Measurements from ENCODE around the gene THSD7B. TPM values are rescaled to one million over a fixed set of nuclear protein-coding genes. Genes with fewer than 3 reads are reported as not detected.

THSD7B gene
- total and polyA plus RNA-seq, 2 donors: 0.50 to 4.2 TPM

- Histone ChIP-seq H3K27me3 (ENCODE audit: control insufficient read depth in 2 of 2, insufficient read depth in 1 of 2, low read length in 1 of 2) (no peaks in the 10 kb centered on the region), H3K4me3 (ENCODE audit: low read length in 2 of 2) (no peak overlapping the region), H3K27ac (ENCODE audit: low read depth in 1 of 2, low read length in 1 of 2) (no peak overlapping the region), H3K4me1 (ENCODE audit: control insufficient read depth in 2 of 2, insufficient read depth in 2 of 2, low read length in 2 of 2) (no peaks in the 10 kb centered on the region), H3K9me3 (ENCODE audit: control insufficient read depth in 2 of 2, insufficient read depth in 1 of 2, low read length in 1 of 2) (no peaks in the 10 kb centered on the region), H3K36me3 (ENCODE audit: control insufficient read depth in 2 of 2, insufficient read depth in 2 of 2, low read length in 1 of 2) (no peaks in the 10 kb centered on the region)
- DNase-seq (ENCODE audit: low read depth in 6 of 9, low spot score in 9 of 9): no peak
- WGBS: 79% methylated on average over 1 of the region's 1 CpG
These were observed 746.2 kb downstream of the THSD7B start for GRCh38 chr2:137511526-137511925.

- no peak overlapping the region for H3K27ac ChIP-seq (ENCODE audit: low read depth in 1 of 2, low read length in 1 of 2)
- no peak for DNase-seq (ENCODE audit: low read depth in 6 of 9, low spot score in 9 of 9)
- H3K4me1 ChIP-seq (ENCODE audit: control insufficient read depth in 2 of 2, insufficient read depth in 2 of 2, low read length in 2 of 2): no peaks in the 10 kb centered on the region
- 86% methylated on average over 2 of the region's 2 CpGs for WGBS
- H3K27me3 ChIP-seq (ENCODE audit: control insufficient read depth in 2 of 2, insufficient read depth in 1 of 2, low read length in 1 of 2): no peaks in the 10 kb centered on the region
- H3K36me3 ChIP-seq (ENCODE audit: control insufficient read depth in 2 of 2, insufficient read depth in 2 of 2, low read length in 1 of 2): no peaks in the 10 kb centered on the region
- H3K9me3 ChIP-seq (ENCODE audit: control insufficient read depth in 2 of 2, insufficient read depth in 1 of 2, low read length in 1 of 2): no peaks in the 10 kb centered on the region
- H3K4me3 ChIP-seq (ENCODE audit: low read length in 2 of 2): no peak overlapping the region
These were observed 756.6 kb downstream of the THSD7B start for GRCh38 chr2:137521653-137522619.

GRCh38 chr2:137522620-137523011 lies 757.3 kb downstream of the THSD7B start:
- Histone ChIP-seq H3K36me3 (ENCODE audit: control insufficient read depth in 2 of 2, insufficient read depth in 2 of 2, low read length in 1 of 2) (no peaks in the 10 kb centered on the region), H3K27me3 (ENCODE audit: control insufficient read depth in 2 of 2, insufficient read depth in 1 of 2, low read length in 1 of 2) (no peaks in the 10 kb centered on the region), H3K4me1 (ENCODE audit: control insufficient read depth in 2 of 2, insufficient read depth in 2 of 2, low read length in 2 of 2) (no peaks in the 10 kb centered on the region), H3K4me3 (ENCODE audit: low read length in 2 of 2) (no peak overlapping the region), H3K9me3 (ENCODE audit: control insufficient read depth in 2 of 2, insufficient read depth in 1 of 2, low read length in 1 of 2) (no peaks in the 10 kb centered on the region), H3K27ac (ENCODE audit: low read depth in 1 of 2, low read length in 1 of 2) (no peak overlapping the region)
- WGBS: 88% methylated on average over 1 of the region's 1 CpG
- DNase-seq (ENCODE audit: low read depth in 6 of 9, low spot score in 9 of 9): no peak

- Histone ChIP-seq H3K27me3 (ENCODE audit: control insufficient read depth in 2 of 2, insufficient read depth in 1 of 2, low read length in 1 of 2) (no peaks in the 10 kb centered on the region), H3K9me3 (ENCODE audit: control insufficient read depth in 2 of 2, insufficient read depth in 1 of 2, low read length in 1 of 2) (no peaks in the 10 kb centered on the region), H3K4me1 (ENCODE audit: control insufficient read depth in 2 of 2, insufficient read depth in 2 of 2, low read length in 2 of 2) (no peaks in the 10 kb centered on the region), H3K36me3 (ENCODE audit: control insufficient read depth in 2 of 2, insufficient read depth in 2 of 2, low read length in 1 of 2) (no peaks in the 10 kb centered on the region), H3K27ac (ENCODE audit: low read depth in 1 of 2, low read length in 1 of 2) (no peak overlapping the region), H3K4me3 (ENCODE audit: low read length in 2 of 2) (no peak overlapping the region)
- 83% methylated on average over 3 of the region's 3 CpGs for WGBS
- DNase-seq (ENCODE audit: low read depth in 6 of 9, low spot score in 9 of 9): no peak
These were observed 758.6 kb downstream of the THSD7B start for GRCh38 chr2:137523931-137524330.

GRCh38 chr2:137525132-137525531 lies 759.8 kb downstream of the THSD7B start:
- no peaks in the 10 kb centered on the region for H3K27me3 ChIP-seq (ENCODE audit: control insufficient read depth in 2 of 2, insufficient read depth in 1 of 2, low read length in 1 of 2)
- WGBS: 53% methylated on average over 1 of the region's 1 CpG
- H3K4me1 ChIP-seq (ENCODE audit: control insufficient read depth in 2 of 2, insufficient read depth in 2 of 2, low read length in 2 of 2): no peaks in the 10 kb centered on the region
- no peaks in the 10 kb centered on the region for H3K9me3 ChIP-seq (ENCODE audit: control insufficient read depth in 2 of 2, insufficient read depth in 1 of 2, low read length in 1 of 2)
- no peak for DNase-seq (ENCODE audit: low read depth in 6 of 9, low spot score in 9 of 9)
- H3K36me3 ChIP-seq (ENCODE audit: control insufficient read depth in 2 of 2, insufficient read depth in 2 of 2, low read length in 1 of 2): no peaks in the 10 kb centered on the region
- no peak overlapping the region for H3K27ac ChIP-seq (ENCODE audit: low read depth in 1 of 2, low read length in 1 of 2)
- H3K4me3 ChIP-seq (ENCODE audit: low read length in 2 of 2): no peak overlapping the region

GRCh38 chr2:137525641-137526190 lies 760.4 kb downstream of the THSD7B start:
- H3K4me3 ChIP-seq (ENCODE audit: low read length in 2 of 2): no peak overlapping the region
- WGBS: 88% methylated on average over 2 of the region's 2 CpGs
- no peak for DNase-seq (ENCODE audit: low read depth in 6 of 9, low spot score in 9 of 9)
- no peak overlapping the region for H3K27ac ChIP-seq (ENCODE audit: low read depth in 1 of 2, low read length in 1 of 2)
- no peaks in the 10 kb centered on the region for H3K4me1 ChIP-seq (ENCODE audit: control insufficient read depth in 2 of 2, insufficient read depth in 2 of 2, low read length in 2 of 2)
- H3K36me3 ChIP-seq (ENCODE audit: control insufficient read depth in 2 of 2, insufficient read depth in 2 of 2, low read length in 1 of 2): no peaks in the 10 kb centered on the region
- no peaks in the 10 kb centered on the region for H3K27me3 ChIP-seq (ENCODE audit: control insufficient read depth in 2 of 2, insufficient read depth in 1 of 2, low read length in 1 of 2)
- no peaks in the 10 kb centered on the region for H3K9me3 ChIP-seq (ENCODE audit: control insufficient read depth in 2 of 2, insufficient read depth in 1 of 2, low read length in 1 of 2)

GRCh38 chr2:137535897-137536296 lies 770.6 kb downstream of the THSD7B start:
- Histone ChIP-seq H3K4me1 (ENCODE audit: control insufficient read depth in 2 of 2, insufficient read depth in 2 of 2, low read length in 2 of 2) (no peaks in the 10 kb centered on the region), H3K27ac (ENCODE audit: low read depth in 1 of 2, low read length in 1 of 2) (no peak overlapping the region), H3K27me3 (ENCODE audit: control insufficient read depth in 2 of 2, insufficient read depth in 1 of 2, low read length in 1 of 2) (no peaks in the 10 kb centered on the region), H3K9me3 (ENCODE audit: control insufficient read depth in 2 of 2, insufficient read depth in 1 of 2, low read length in 1 of 2) (no peaks in the 10 kb centered on the region), H3K36me3 (ENCODE audit: control insufficient read depth in 2 of 2, insufficient read depth in 2 of 2, low read length in 1 of 2) (no peaks in the 10 kb centered on the region), H3K4me3 (ENCODE audit: low read length in 2 of 2) (no peak overlapping the region)
- DNase-seq (ENCODE audit: low read depth in 6 of 9, low spot score in 9 of 9): no peak
- WGBS: 88% methylated on average over 5 of the region's 5 CpGs

GRCh38 chr2:137539336-137539735 lies 774.0 kb downstream of the THSD7B start:
- no peaks in the 10 kb centered on the region for H3K9me3 ChIP-seq (ENCODE audit: control insufficient read depth in 2 of 2, insufficient read depth in 1 of 2, low read length in 1 of 2)
- H3K36me3 ChIP-seq (ENCODE audit: control insufficient read depth in 2 of 2, insufficient read depth in 2 of 2, low read length in 1 of 2): no peaks in the 10 kb centered on the region
- no peak overlapping the region for H3K27ac ChIP-seq (ENCODE audit: low read depth in 1 of 2, low read length in 1 of 2)
- H3K4me3 ChIP-seq (ENCODE audit: low read length in 2 of 2): no peak overlapping the region
- no peak for DNase-seq (ENCODE audit: low read depth in 6 of 9, low spot score in 9 of 9)
- no peaks in the 10 kb centered on the region for H3K27me3 ChIP-seq (ENCODE audit: control insufficient read depth in 2 of 2, insufficient read depth in 1 of 2, low read length in 1 of 2)
- no peaks in the 10 kb centered on the region for H3K4me1 ChIP-seq (ENCODE audit: control insufficient read depth in 2 of 2, insufficient read depth in 2 of 2, low read length in 2 of 2)
- 96% methylated on average over 1 of the region's 1 CpG for WGBS

- DNase-seq (ENCODE audit: low read depth in 6 of 9, low spot score in 9 of 9): no peak
- H3K27ac ChIP-seq (ENCODE audit: low read depth in 1 of 2, low read length in 1 of 2): no peak overlapping the region
- H3K27me3 ChIP-seq (ENCODE audit: control insufficient read depth in 2 of 2, insufficient read depth in 1 of 2, low read length in 1 of 2): no peaks in the 10 kb centered on the region
- H3K9me3 ChIP-seq (ENCODE audit: control insufficient read depth in 2 of 2, insufficient read depth in 1 of 2, low read length in 1 of 2): no peaks in the 10 kb centered on the region
- no peaks in the 10 kb centered on the region for H3K4me1 ChIP-seq (ENCODE audit: control insufficient read depth in 2 of 2, insufficient read depth in 2 of 2, low read length in 2 of 2)
- H3K4me3 ChIP-seq (ENCODE audit: low read length in 2 of 2): no peak overlapping the region
- WGBS: 88% methylated on average over 6 of the region's 6 CpGs
- H3K36me3 ChIP-seq (ENCODE audit: control insufficient read depth in 2 of 2, insufficient read depth in 2 of 2, low read length in 1 of 2): no peaks in the 10 kb centered on the region
These were observed 782.5 kb downstream of the THSD7B start for GRCh38 chr2:137547842-137548241.

Measured in thymus (tissue), 11 donors.